Measurements from ENCODE around the gene IQCM.

Gene IQCM

DNA sequence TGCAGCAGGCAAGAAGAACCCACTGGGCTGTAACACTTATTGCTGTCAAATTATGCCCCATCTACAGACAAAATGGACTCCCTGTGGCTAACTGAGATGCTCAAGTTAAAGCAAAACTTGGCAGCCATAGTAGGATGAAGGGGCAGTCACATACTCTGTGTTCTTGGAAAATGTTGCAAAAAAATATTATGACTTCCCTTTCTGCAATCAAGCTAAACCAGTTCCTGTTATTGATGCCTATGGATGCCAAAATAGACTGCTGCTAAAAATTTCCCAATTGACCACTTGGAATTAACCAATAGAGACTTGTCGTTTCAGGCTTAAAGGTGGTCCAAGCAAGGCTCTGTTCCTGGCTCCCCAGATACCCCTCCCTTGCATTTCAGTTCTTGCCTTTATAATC is 49.5 kb downstream of the IQCM start:
- no peak for DNase-seq

DNA sequence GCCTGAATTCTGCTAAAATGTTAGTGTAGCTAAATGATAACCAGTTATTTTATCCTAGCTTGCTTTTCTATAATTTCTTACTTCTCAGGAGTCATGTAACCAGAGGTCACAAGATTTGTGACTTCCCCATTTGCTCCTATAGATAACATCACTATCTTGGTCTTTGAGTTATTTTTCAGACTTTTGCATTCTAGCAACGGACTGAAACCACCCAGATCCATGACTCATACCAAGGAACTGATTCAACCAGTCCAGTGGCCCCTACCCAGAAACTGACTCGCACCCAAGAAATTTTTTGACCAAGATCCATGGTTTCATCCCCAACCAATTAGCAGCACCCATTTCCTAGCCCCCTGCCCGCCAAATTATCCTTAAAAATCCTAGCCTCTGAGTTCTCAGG is 50.0 kb downstream of the IQCM start:
- DNase-seq: peak; percentile 68

DNA sequence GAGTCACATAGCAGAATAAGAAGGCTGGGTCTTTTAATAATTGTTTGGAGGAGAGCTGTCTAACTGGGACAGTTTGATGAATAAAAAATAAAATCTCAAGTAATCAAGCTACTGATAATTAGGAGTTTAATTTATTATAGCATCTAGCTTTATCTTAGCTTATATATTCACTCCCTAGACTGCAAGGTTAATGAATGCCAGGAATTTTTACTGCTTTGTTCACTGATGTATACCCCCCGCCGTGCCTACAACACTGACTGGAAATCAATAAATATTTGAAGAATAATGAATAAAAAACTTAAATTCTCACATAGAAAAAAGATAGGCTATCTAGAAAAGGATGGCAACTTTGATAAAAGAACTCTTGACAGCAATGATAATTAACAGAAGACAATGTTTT is 59.7 kb downstream of the IQCM start:
- DNase-seq: no peak

DNA sequence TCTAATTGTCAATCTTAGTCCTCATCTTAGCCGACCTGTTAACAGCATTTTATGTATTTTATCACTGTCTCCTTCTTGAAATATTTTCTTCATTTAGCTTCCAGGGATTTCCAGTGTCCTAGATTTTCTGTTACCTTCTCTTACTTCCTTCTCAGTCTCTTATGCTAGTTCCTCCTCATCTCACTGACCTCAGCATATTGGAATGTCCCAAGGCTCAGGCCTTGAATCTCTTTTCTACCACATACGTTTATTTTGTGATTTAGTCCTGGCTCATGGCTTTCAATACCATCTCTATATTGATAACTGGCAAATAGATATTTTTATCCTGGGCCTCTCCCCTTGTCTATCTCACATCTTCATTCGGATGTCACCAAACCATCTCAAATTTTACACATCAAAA is 61.1 kb downstream of the IQCM start:
- peak; percentile 32 for DNase-seq

DNA sequence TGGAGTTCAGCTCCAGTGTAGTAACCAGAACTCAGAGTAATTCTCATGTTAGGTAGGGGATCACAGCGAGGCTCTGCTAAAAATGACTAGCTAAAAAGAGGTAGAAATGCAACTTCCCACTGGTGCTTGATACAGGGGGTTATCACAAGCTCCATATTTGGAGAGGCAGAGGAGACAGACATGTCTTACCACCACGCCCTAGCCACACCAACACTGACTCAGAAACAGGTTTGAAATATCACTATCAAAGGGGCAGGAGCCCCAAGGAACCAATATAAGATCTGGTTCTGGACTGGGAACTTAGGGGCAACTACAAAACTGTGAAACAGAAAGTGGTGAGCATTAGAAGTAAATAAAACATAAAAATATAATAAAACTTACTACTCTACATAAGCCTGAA is 62.9 kb downstream of the IQCM start:
- DNase-seq: no peak

DNA sequence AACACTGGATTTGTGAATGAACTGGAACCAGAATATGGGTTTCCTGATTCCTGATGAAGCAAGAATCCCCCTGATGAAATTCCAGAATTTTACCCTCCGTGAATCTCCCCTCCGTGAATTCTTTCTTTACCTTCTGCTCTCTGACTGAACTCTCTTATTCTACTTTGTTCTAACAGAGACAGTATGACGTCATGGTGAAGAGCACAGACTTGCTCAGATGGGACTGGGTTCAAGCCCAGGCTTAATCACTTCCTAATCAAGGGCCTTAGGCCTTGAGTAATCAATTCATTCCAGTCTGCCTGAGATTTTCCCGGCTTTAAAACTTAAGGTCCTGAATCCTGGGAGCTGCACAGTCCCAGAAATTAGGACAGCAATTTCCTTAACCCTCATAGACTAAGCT is 64.5 kb downstream of the IQCM start:
- no peak for DNase-seq

DNA sequence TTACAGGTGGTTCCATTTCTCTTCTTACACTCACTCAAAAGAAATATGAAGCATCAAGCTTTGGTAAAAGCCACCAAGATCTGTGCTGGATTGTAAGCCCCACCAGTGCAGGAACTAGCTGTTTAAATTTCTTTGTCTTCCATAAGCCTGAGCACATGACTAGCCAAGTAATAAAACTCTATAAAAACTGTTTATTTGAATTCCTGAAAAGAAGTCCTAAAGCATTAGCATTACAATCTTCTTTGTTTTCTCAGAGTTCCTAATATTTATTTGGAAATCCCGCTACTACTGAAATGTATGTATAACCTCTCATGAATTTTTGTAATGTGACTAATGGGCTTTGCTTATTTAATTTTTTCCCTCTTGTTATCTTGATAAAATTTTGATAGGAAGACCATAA is 65.9 kb downstream of the IQCM start:
- no peak for DNase-seq

DNA sequence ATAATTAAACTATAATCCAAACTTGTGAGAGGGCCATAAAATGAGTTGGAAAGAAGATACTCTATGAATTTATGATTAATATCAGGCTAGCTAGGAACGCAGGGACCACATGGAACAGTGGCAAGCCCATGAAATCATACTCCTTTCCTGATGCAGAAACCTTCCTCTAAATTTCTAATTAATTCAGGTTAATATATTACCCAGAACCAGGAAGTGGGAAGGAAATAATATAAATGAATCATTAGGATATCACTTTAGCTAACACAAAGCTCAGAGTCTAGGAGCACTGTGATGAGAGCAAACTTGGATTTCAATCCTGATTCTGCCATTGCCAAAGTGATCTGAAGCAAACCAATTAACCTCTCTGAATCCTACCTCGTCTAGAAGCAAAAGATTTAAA is 68.0 kb downstream of the IQCM start:
- DNase-seq: no peak

DNA sequence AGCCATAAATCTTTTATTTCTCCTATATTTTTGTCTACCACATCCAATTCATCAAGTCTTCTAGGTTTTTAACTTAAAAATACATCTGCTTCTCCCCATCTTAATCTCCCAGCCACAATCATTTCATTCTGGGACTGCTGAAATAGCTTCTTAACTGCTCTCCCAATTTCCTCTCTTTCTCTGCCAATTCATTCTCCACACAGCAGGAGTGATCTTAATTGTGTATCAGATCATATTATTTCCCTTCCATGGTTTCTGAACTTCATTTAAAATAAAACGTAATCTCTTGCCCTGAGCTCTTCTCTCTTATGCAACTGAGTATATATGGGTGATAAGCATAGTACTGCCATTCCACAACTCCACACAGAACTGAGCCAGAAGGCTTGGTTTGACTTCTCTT is 69.4 kb downstream of the IQCM start:
- DNase-seq: no peak

DNA sequence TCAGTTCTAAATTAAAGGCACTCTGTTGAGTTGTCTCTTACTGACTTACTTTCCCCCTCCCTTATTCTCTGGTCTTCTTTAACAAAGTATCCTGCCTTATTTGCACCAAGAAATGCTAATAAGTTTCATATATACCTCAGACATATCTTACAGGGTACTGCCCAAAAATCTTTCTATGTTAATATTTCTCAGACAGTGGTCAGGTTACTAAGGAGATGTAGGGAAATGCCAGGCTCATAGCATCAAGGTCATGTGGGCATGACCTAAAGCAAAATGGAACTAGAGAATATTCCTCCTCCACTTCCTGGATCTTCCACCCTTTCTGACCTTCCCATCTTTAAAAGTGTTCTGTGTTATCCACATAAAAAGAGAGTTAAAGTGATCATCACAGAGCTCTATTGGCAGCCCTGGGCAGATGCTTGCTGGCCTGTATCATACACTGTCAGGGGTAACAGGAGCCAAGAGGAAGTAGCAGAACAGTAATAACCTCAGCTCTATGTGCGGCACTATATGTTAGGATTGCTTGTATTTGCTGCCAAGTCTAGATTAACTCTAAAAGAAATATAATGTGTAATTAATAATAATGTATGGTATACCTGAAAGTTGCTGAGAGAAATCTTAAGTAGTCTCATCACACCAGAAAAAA is 74.3 kb downstream of the IQCM start:
- DNase-seq: no peak

DNA sequence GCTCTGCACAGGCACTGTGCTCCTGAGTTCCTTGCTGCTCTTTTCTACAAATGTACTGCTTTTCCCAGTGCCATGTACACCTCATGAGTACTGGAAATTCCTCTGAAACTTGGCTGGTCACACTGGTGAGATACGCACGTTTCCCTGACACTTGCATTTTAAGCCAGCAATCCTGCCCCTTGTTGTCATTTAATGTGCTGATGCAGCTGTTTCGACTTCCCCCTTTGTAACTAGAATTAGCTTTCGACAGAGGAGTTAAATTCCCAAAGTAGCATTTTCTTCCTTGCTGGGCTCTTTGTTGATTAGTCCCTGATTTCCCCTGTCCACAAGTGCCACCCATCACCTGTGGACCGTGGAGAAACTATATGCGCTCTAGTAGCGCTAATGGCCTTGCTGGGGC is 77.5 kb downstream of the IQCM start:
- DNase-seq: no peak

DNA sequence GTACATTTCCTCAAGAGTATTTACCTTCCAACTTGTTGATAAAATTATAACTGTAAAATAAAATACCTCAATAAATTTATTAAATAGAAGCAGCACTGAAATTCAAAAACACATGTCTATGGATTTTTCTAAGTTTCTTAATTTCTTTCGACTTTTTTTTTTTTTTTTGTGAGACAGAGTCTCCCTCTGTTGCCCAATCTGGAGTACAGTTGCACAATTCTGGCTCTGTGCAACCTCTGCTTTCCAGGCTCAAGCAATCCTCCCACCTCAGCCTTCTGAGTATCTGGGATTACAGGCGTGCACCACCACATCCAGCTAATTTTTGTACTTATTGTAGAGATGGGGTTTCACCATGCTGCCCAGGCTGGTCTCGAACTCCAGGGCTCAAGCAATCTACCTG is 79.8 kb downstream of the IQCM start:
- no peak for DNase-seq

DNA sequence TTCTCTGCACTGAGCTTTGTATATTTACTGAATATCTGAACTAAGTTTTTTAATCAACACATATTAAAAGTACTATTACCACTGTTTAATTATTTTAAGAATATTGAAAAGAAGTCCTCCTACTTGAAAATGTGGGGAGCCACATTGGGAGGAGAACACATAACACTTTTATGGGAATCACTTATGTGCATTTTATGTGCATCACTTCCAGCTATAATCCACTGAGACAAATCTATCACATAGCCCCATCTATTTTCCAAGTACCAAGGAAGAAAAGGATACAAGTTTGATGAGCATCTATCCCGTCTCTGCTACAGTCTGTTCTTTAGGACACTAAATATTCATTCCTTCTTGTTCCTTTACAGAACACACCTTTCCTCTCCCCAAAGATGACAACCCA is 87.2 kb downstream of the IQCM start:
- DNase-seq: no peak

DNA sequence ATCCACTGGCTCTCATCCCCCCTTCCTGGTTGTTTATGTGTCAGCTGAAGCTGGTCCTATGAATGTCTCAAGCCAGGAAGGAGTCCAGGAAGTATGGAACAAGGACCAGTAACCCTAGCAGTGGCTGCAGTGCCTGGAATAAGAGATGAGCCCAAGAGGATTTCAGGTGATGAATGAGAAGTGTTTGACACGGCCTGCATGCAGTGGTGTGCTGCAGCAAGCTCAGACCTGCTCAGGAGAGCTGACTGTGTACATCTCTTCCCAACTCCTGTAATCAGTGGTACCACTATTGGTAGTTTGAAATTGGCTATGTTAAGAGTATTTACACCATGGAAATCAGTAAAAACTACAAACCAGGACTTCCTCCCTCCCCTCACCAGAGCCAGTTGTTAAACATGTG is 88.0 kb downstream of the IQCM start:
- DNase-seq: no peak

DNA sequence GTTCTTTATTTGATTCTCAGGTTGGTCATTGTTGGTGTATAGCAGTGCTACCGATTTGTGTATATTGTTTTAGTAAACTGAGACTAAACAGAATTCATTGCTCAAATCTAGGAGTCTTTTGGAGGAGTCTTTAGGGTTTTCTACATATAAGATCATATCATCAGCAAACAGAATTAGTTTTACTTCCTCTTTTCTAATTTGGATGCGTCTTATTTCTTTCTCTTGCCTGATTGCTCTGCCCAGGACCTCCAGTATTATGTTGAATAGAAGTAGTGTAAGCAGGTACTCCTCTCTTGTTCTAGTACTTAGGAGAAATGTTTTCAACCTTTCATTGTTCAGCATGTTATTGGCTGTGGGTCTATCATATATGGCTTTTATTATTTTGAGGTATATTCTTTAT is 92.6 kb downstream of the IQCM start:
- DNase-seq: no peak

DNA sequence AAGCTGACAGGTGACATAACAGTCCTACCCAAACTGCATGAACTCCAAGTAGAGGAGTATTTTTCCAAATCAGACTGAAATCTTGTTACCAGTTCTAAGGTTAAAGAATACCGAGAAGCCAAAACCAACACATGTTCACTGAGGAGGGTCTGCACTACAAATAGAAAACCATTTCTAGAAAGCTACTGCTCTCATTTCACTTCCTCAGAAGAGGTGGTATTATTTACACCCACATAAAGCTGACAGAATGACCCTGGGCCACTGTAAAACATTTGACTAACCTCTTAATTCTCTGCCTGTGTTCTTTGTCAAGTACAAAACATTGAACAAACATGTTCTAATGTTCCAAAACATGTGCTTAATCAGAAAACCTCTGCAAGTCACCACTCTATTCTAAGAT is 95.8 kb downstream of the IQCM start:
- DNase-seq: no peak

DNA sequence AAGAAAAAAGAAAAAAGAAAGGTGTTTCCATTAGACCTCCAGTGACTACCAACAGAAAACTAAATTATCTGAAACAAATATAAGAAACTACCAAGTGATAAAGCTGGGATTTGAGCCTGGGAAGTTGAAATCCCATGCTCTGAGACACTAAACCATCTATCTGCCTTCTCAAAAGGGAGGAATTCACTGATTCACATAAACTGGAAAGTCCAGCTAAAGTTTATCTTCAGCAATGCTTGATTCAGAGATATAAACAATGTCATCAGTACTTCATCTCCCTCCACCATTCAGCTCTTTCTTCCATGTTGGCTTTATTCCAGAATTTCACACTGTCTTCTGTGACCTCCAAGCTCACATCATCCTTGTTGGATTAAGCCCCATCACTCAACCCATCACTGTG is 96.3 kb downstream of the IQCM start:
- no peak for DNase-seq

DNA sequence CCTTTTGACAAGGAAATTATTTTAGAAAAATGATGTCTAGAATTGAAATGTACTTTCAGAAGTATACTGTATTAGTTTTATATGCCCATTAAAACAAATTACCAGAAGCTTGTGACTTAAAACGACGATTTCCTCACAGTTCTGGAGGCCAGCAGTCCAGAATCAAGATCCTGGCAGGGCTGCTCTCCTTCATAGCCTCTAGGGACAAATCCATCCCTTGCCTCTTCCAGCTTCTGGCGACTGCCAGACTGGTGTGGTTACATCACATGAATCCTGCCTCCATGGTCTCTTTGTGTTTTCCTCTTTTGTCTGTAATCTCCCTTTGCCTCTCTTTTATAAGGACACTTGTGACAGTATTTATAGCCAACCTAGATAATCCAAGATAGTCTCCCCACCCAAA is 97.1 kb downstream of the IQCM start:
- DNase-seq: no peak

DNA sequence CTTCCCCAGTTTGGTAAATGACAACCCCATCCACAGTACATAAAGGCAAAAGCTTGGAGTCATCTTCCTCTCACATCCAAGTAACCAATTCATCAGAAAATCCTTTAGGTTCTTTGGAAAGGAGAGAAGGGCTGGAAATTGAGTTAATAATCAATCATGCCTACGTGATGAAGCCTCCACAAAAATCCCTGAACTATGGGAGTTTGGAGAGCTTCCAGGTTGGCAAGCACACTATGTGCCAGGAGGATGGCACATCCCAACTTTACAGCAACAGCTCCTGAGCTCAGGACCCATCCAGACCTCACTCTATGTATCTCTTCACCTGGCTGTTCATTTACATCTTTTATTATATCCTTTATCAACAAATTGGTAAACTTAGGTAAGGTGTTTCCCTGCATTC is 98.9 kb downstream of the IQCM start:
- no peak for DNase-seq

DNA sequence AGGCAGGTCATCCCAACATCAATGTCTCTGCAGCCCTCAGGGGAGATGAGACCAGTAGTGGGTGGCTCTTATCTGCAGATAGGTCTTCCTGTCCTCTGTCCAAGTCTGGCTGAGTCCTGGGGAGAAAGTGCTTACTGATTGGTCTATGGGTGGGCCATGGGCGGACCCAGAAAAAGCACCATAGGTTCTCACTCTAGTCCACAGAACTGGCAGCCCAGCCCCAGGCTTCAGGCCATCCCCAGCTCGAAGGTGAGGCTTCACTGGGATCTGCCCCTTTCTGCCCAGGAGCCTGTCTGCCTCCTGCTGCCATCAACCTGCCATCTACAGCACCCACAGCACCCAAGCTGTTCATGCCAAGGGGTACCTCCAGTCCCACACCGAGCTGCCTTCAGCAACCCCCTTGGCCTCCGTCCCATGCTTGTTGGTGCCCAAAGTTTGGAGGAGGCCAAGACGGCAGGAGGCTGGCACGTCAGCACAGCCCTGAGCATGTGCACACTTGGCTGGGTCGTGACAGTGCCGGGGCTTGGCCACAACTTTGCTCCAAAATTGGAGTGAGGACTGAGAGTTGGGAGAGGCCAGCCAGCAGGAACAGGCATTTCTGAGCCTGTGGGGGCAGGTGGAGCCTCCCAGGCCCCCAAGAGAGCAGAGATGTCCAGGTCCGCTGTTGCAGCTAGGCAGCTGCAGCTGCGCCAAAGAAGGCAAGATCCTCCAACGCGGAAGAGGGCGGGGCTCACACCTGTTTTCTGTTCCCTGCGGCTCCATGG is 99.6 kb downstream of the IQCM start:
- DNase-seq: no peak

DNA sequence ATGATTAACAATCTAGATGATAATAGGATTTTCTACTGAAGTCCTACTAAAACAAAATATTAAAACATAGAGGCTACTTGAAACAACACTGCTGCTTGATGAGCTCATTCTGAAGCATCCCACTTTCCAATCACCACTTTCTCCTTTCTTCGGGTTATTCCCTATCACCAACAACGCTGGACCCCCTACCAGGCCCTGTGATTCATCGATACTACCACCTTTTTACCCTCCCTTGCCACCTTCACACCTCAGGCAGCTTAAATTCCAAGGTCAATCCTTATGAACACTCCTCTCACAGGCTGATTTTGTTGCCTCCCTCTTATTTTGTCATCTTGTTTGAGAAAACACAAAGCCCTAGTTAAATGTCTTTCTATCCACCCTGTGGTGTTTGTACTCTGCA is 102.6 kb downstream of the IQCM start:
- DNase-seq: no peak

DNA sequence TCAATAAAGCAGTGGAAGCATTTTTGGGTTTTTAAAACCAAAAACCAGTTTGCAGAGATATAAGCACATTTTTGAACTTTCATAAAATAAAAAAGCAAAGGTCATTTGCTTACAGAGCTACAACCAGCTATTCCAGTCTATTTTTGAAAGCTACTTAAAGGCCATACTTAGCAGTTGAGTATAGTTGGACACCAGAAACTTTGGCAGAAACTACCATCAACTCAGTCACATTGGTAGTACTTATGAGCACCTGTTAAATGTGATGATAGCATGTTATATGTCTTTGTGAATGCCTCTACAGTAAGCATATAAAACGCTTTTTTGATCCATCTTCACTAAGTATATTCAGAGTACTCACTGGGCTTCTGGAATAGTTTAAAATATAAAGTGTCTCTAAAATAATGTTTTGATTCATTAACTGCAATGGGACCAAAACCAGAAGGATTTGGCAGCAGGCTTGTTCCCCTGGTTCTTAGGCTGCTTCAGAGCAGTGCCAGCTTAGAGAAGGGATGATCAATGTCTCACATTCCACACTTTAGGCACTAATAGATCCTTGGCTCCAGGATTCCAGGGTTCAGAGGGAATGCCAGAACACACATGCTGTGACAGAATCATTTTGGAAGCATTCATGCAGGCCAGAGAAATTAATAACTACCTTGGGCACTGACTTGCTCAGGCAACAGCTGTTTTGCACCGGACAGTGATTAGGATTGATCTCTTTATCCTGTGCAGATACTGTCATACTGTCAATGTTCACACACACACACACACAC is 103.9 kb downstream of the IQCM start:
- no peak for DNase-seq

DNA sequence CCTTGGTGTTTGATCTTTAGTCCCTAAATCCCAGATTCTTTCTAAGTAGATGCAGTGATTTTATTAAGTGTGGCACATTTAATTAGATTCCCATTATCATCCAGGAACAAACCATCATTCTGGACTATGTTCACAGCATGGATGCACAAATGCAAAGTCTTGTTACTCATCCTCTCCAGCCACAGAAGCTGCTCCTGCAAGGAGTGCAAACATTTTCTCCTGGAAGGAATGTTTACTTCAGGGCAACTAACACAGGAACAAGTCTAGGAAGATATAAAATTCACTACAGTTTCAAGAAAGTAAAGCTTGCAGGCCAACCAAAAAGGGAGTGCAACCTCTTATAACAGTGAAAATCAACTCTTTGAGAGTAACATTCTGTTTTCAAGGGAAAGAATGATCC is 106.0 kb downstream of the IQCM start:
- peak; percentile 1 for DNase-seq

DNA sequence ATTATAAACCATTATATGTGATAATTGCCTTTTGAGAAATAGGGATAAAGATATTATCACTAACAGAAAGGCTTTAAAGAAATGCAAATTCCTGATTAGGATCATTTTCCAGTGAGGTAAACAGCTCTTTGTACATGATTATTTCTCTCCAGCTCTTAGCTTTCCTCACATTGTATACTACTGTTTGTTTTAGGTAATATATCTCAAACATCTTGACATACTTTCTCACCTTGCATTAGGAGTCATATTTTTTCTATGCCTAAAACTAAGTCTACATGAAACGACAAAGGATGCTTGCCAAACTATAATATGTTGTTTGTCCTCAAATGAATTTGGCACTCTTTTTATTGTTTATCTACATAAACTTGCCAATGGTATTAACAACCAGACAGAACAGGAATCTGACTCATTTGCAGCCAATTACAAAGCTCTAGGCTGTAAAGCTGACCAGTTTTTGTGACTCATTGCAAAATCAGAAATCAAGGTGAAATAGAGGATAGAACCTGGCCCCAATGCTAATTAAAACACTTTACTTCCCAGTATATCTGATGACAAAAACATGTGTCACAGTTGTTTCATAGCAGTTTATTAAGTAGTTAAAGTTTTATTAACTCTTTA is 107.0 kb downstream of the IQCM start:
- peak; percentile 23 for DNase-seq
